Uterus (tissue), 4 donors: ENCODE measurements around the gene SLC22A23. TPM values are rescaled to one million over a fixed set of nuclear protein-coding genes. Genes with fewer than 3 reads are reported as not detected.

ENCODE experiments used
- DNase-seq, 2 donors: peaks; one replicate each; pipeline ENCODE4 v3.0.0-alpha.2; 2019 to 2020
- H3K27ac ChIP-seq, 2 donors: fragments of 200-600 bp; sonication (generic); 1 replicate in 1 of 2; 2 replicates in 1 of 2; pipeline ENCODE4 v1.5.1; 2016 to 2018
- H3K27me3 ChIP-seq, 2 donors: fragments of 200-600 bp; sonication (generic); one replicate each; pipeline ENCODE4 v1.5.1; 2018 to 2019; ENCODE audit warnings: control low read depth in 1 of 2
- H3K36me3 ChIP-seq, 2 donors: fragments of 200-600 bp; sonication (generic); one replicate each; pipeline ENCODE4 v1.5.1; 2019; ENCODE audit warnings: control low read depth in 1 of 2
- H3K4me1 ChIP-seq, 2 donors: fragments of 200-600 bp; sonication (generic); one replicate each; pipeline ENCODE4 v1.5.1; 2018 to 2019; ENCODE audit warnings: control low read depth in 1 of 2
- H3K4me3 ChIP-seq, 2 donors: fragments of 200-600 bp; sonication (generic); 1 replicate in 1 of 2; 2 replicates in 1 of 2; pipeline ENCODE4 v1.5.1; 2018 to 2019; ENCODE audit warnings: mild to moderate bottlenecking in 1 of 2
- H3K9me3 ChIP-seq, 2 donors: fragments of 200-600 bp; sonication (generic); one replicate each; pipeline ENCODE4 v1.5.1; 2019; ENCODE audit warnings: control low read depth in 1 of 2
- CTCF ChIP-seq, 4 experiments: fragments of 200-600 bp in 2 of 4; fragments of 450-650 bp in 2 of 4; sonication (generic) in 2 of 4; IDR thresholded peaks; one replicate each; pipeline ENCODE4 v1.5.1; 2016 to 2019; ENCODE audit warnings: antibody characterized with exemption in 4 of 4, mild to moderate bottlenecking in 2 of 4, moderate library complexity in 1 of 4
- POLR2A ChIP-seq, 2 donors: fragments of 450-650 bp; IDR thresholded peaks; one replicate each; pipeline ENCODE4 v1.6.1; 2016; ENCODE audit warnings: antibody characterized with exemption in 2 of 2, mild to moderate bottlenecking in 1 of 2, moderate library complexity in 1 of 2
- intact Hi-C: fragments of 100-400 bp; cut with DNase I; formaldehyde crosslinking; loops from one replicate; pipeline ENCODE4 v1.15.1; 2023; ENCODE audit warnings: low total_unique reads
- total RNA-seq, 4 donors: library from RNA; depleted of rRNA in 3 of 4; stranded (reverse); fragments of >200 nt in 3 of 4; gene quantifications; one replicate each; pipeline versions ENCODE4 v1.1.0 to v1.2.4, GENCODE V29; 2014 to 2023
- donor health status: DM: yes; HTN: yes; CAD: no.

The SLC22A23 gene
- total RNA-seq, 4 donors from 2014 or later: 5.4 to 27.6 (median 9.7) TPM

- H3K9me3 ChIP-seq: no peaks in the 10 kb centered on the region
- H3K27me3 ChIP-seq: no peaks in the 10 kb centered on the region
- peaks cover 0 to 9% of the 10 kb centered on the region in 2 donors for H3K4me1 ChIP-seq
- no peak overlapping the region for H3K27ac ChIP-seq
- H3K36me3 ChIP-seq: no peaks in the 10 kb centered on the region
- intact Hi-C loops: loop anchor here (10.0 kb wide), 1 partner anchor 166 kb away; no protein-coding TSS in a partner anchor
- DNase-seq: no peak
- H3K4me3 ChIP-seq: no peak overlapping the region
- no peak for TF ChIP-seq POLR2A (IDR thresholded peaks at IDR 0.05)
- no peak for TF ChIP-seq CTCF (IDR thresholded peaks at IDR 0.05)
Measured at GRCh38 chr6:3450888-3451287, 6.0 kb downstream of the SLC22A23 start.

- no peak for DNase-seq
- TF ChIP-seq CTCF (IDR thresholded peaks at IDR 0.05) (no peak), POLR2A (IDR thresholded peaks at IDR 0.05) (no peak)
- Histone ChIP-seq H3K27ac (no peak overlapping the region), H3K36me3 (no peaks in the 10 kb centered on the region), H3K27me3 (no peaks in the 10 kb centered on the region), H3K4me1 (no peaks in the 10 kb centered on the region), H3K4me3 (no peak overlapping the region), H3K9me3 (no peaks in the 10 kb centered on the region)
- intact Hi-C loops: loop anchor here (10.0 kb wide), 1 partner anchor 165 kb away; no protein-coding TSS in a partner anchor
Measured at GRCh38 chr6:3449750-3450305, 7.0 kb downstream of the SLC22A23 start.

- H3K27ac ChIP-seq: no peak overlapping the region
- no peaks in the 10 kb centered on the region for H3K9me3 ChIP-seq
- intact Hi-C loops: no loop called here
- no peak for DNase-seq
- no peaks in the 10 kb centered on the region for H3K4me1 ChIP-seq
- no peak overlapping the region for H3K4me3 ChIP-seq
- H3K36me3 ChIP-seq: no peaks in the 10 kb centered on the region
- TF ChIP-seq CTCF (IDR thresholded peaks at IDR 0.05): no peak
- TF ChIP-seq POLR2A (IDR thresholded peaks at IDR 0.05): no peak
- H3K27me3 ChIP-seq: no peaks in the 10 kb centered on the region
Measured at GRCh38 chr6:3449321-3449720, 7.5 kb downstream of the SLC22A23 start.

GRCh38 chr6:3447005-3447404 lies 9.8 kb downstream of the SLC22A23 start:
- no peaks in the 10 kb centered on the region for H3K27me3 ChIP-seq
- H3K4me3 ChIP-seq: no peak overlapping the region
- DNase-seq: no peak
- no peaks in the 10 kb centered on the region for H3K36me3 ChIP-seq
- H3K9me3 ChIP-seq: no peaks in the 10 kb centered on the region
- H3K27ac ChIP-seq: no peak overlapping the region
- TF ChIP-seq CTCF (IDR thresholded peaks at IDR 0.05): no peak
- no peak for TF ChIP-seq POLR2A (IDR thresholded peaks at IDR 0.05)
- intact Hi-C loops: no loop called here
- H3K4me1 ChIP-seq: no peaks in the 10 kb centered on the region

DNA sequence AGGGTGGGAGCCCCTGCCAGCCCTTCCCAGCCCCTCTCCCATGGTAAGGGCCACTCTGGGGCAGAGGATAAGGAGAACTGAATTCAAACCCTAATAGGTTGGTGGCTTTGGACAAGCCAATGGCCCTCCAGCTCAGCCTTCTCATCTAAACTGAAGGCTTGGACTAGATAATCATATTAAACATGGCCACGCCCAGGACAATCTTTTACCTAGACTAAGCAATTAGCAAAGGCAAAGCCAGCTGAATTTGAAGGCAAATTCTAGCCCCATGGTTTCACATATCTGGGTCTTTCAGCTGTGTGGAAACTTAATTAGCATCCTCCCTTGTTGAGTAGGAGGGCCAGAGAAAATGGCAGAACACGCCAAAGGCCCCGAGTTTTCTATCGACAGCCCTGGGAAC lies 10.7 kb downstream of the SLC22A23 start:
- H3K4me3 ChIP-seq: no peak overlapping the region
- no peak for DNase-seq
- TF ChIP-seq POLR2A (IDR thresholded peaks at IDR 0.05) (no peak), CTCF (IDR thresholded peaks at IDR 0.05) (no peak)
- no peaks in the 10 kb centered on the region for H3K36me3 ChIP-seq
- no peaks in the 10 kb centered on the region for H3K4me1 ChIP-seq
- H3K27ac ChIP-seq: no peak overlapping the region
- H3K27me3 ChIP-seq: no peaks in the 10 kb centered on the region
- intact Hi-C loops: no loop called here
- no peaks in the 10 kb centered on the region for H3K9me3 ChIP-seq
